ENCODE results near the gene BCL2L2. TPM values are rescaled to one million over a fixed set of nuclear protein-coding genes. Genes with fewer than 3 reads are reported as not detected.
A peak's percentile ranks its signal among the peaks of the same experiment; 100 is the strongest.

The BCL2L2 gene
- total and polyA plus RNA-seq, 9 of the 15 experiments (the other 6 are each of a cell fraction or from before 2014, with no cell fraction given) = 2.6 to 32.5 (median 14.7) TPM

- TF ChIP-seq TEAD1 (CRISPR knock-in tag; IDR thresholded peaks at IDR 0.05) (no peak; a peak in 2 of 4 replicates), ZNF232 (CRISPR knock-in tag; IDR thresholded peaks at IDR 0.05) (no peak), ZFPM2 (CRISPR knock-in tag; IDR thresholded peaks at IDR 0.05) (no peak), TOE1 (IDR thresholded peaks at IDR 0.05; ENCODE audit: borderline replicate concordance) (peak; percentile 99), TOE1 (CRISPR knock-in tag; IDR thresholded peaks at IDR 0.05; ENCODE audit: borderline replicate concordance, low read depth) (no peak), HDGF (IDR thresholded peaks at IDR 0.05) (no peak), ERF (CRISPR knock-in tag; IDR thresholded peaks at IDR 0.05) (peak; percentile 87; the same call in 1 of the 2 replicates), ZNF507 (tag; conservative IDR thresholded peaks at IDR 0.05) (no peak), ZNF224 (CRISPR knock-in tag; IDR thresholded peaks at IDR 0.05) (no peak), ZBTB49 (CRISPR knock-in tag; IDR thresholded peaks at IDR 0.05; ENCODE audit: borderline replicate concordance) (0 out of 2 replicates have a peak, but pooled peaks have one; percentile 44)
- TF ChIP-seq, protein P1, sequence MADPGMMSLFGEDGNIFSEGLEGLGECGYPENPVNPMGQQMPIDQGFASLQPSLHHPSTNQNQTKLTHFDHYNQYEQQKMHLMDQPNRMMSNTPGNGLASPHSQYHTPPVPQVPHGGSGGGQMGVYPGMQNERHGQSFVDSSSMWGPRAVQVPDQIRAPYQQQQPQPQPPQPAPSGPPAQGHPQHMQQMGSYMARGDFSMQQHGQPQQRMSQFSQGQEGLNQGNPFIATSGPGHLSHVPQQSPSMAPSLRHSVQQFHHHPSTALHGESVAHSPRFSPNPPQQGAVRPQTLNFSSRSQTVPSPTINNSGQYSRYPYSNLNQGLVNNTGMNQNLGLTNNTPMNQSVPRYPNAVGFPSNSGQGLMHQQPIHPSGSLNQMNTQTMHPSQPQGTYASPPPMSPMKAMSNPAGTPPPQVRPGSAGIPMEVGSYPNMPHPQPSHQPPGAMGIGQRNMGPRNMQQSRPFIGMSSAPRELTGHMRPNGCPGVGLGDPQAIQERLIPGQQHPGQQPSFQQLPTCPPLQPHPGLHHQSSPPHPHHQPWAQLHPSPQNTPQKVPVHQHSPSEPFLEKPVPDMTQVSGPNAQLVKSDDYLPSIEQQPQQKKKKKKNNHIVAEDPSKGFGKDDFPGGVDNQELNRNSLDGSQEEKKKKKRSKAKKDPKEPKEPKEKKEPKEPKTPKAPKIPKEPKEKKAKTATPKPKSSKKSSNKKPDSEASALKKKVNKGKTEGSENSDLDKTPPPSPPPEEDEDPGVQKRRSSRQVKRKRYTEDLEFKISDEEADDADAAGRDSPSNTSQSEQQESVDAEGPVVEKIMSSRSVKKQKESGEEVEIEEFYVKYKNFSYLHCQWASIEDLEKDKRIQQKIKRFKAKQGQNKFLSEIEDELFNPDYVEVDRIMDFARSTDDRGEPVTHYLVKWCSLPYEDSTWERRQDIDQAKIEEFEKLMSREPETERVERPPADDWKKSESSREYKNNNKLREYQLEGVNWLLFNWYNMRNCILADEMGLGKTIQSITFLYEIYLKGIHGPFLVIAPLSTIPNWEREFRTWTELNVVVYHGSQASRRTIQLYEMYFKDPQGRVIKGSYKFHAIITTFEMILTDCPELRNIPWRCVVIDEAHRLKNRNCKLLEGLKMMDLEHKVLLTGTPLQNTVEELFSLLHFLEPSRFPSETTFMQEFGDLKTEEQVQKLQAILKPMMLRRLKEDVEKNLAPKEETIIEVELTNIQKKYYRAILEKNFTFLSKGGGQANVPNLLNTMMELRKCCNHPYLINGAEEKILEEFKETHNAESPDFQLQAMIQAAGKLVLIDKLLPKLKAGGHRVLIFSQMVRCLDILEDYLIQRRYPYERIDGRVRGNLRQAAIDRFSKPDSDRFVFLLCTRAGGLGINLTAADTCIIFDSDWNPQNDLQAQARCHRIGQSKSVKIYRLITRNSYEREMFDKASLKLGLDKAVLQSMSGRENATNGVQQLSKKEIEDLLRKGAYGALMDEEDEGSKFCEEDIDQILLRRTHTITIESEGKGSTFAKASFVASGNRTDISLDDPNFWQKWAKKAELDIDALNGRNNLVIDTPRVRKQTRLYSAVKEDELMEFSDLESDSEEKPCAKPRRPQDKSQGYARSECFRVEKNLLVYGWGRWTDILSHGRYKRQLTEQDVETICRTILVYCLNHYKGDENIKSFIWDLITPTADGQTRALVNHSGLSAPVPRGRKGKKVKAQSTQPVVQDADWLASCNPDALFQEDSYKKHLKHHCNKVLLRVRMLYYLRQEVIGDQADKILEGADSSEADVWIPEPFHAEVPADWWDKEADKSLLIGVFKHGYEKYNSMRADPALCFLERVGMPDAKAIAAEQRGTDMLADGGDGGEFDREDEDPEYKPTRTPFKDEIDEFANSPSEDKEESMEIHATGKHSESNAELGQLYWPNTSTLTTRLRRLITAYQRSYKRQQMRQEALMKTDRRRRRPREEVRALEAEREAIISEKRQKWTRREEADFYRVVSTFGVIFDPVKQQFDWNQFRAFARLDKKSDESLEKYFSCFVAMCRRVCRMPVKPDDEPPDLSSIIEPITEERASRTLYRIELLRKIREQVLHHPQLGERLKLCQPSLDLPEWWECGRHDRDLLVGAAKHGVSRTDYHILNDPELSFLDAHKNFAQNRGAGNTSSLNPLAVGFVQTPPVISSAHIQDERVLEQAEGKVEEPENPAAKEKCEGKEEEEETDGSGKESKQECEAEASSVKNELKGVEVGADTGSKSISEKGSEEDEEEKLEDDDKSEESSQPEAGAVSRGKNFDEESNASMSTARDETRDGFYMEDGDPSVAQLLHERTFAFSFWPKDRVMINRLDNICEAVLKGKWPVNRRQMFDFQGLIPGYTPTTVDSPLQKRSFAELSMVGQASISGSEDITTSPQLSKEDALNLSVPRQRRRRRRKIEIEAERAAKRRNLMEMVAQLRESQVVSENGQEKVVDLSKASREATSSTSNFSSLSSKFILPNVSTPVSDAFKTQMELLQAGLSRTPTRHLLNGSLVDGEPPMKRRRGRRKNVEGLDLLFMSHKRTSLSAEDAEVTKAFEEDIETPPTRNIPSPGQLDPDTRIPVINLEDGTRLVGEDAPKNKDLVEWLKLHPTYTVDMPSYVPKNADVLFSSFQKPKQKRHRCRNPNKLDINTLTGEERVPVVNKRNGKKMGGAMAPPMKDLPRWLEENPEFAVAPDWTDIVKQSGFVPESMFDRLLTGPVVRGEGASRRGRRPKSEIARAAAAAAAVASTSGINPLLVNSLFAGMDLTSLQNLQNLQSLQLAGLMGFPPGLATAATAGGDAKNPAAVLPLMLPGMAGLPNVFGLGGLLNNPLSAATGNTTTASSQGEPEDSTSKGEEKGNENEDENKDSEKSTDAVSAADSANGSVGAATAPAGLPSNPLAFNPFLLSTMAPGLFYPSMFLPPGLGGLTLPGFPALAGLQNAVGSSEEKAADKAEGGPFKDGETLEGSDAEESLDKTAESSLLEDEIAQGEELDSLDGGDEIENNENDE (IDR thresholded peaks at IDR 0.05; ENCODE audit: low read depth, low read length) = no peak
- TF ChIP-seq, protein P2, sequence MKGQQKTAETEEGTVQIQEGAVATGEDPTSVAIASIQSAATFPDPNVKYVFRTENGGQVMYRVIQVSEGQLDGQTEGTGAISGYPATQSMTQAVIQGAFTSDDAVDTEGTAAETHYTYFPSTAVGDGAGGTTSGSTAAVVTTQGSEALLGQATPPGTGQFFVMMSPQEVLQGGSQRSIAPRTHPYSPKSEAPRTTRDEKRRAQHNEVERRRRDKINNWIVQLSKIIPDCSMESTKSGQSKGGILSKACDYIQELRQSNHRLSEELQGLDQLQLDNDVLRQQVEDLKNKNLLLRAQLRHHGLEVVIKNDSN (CRISPR knock-in tag; IDR thresholded peaks at IDR 0.05) = peak; percentile 96
Measured at GRCh38 chr14:23320584-23321571, 14.2 kb downstream of the BCL2L2 start, which contains the start of gene PABPN1 (continued).

Data from K562 (cell line).